ENCODE data around the gene FBL. TPM values are rescaled to one million over a fixed set of nuclear protein-coding genes. Genes with fewer than 3 reads are reported as not detected.
"Not testable (repeated sequence)": the region's sequence is repeated elsewhere in the genome, so short reads cannot be mapped to it uniquely, and the experiment has no call there.

Gene FBL
- total RNA-seq, 1 experiment from 2014 or later, result 554 TPM

DNA sequence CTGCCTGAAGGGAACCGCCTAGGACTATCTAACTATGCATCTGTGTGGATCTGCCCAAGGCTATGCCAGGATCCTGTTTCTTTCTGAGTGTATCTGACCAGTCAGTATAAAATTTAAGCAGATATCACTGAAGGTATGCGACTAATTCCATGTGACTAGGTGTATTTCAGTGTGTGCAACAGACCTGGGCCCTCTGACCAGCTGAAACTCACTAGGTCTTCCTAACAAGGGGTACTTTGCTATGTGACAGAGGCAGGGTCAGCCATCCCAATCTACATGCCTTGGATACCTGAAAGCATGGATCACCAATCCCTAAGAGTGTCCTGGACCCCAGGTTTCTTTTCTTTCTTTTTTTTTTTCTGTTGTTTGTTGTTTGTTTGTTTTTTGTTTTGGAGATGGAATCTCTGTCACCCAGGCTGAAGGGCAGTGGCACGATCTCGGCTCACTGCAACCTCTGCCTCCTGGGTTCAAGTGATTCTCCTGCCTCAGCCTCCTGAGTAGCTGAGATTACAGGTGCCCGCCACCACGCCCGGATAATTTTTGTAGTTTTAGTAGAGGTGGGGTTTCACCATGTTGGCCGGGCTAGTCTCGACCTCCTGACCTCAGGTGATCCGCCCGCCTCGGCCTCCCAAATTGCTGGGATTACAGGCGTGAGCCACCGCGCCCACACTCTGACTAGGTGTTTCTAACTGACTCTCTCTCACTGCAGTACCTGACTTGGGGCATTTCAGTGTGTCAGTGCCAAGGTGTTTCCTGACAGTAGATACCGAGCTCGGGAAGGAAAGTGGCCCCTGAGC lies 44.8 kb upstream of the FBL start:
- no peaks in the 10 kb centered on the region for H3K79me2 ChIP-seq (ENCODE audit: insufficient read depth, low read length)
- no TSS peak for BruUV-seq (replicated peaks)
- H2AFZ ChIP-seq (ENCODE audit: low read depth, low read length, poor library complexity, severe bottlenecking), result no peak overlapping the region
- H3K27me3 ChIP-seq (ENCODE audit: insufficient read depth, low read length), result no peaks in the 10 kb centered on the region
- H3K36me3 ChIP-seq (ENCODE audit: control insufficient read depth in 1 of 2, insufficient read depth in 2 of 2, low read length in 2 of 2), result no peaks in the 10 kb centered on the region
- ATAC-seq (no peak), DNase-seq (ENCODE audit: low read depth, low spot score) (no peak)
- H3K9me3 ChIP-seq (ENCODE audit: control insufficient read depth in 1 of 2, insufficient read depth in 1 of 2, low read depth in 1 of 2, low read length in 2 of 2), result no peaks in the 10 kb centered on the region
- RAD21 ChIA-PET (ENCODE audit: low non-redundant PET in 1 of 2, low total read pairs in 2 of 2, uncharacterized antibody in 2 of 2, unreplicated experiment in 2 of 2), result no interaction called here
- H3K9me2 ChIP-seq (ENCODE audit: insufficient read depth), result no peaks in the 10 kb centered on the region
- no peaks in the 10 kb centered on the region for H4K20me1 ChIP-seq (ENCODE audit: insufficient read depth)
- POLR2A ChIA-PET, result no interaction called here
- intact Hi-C loops (cut with micrococcal nuclease), result no loop called here
- H3K4me2 ChIP-seq (ENCODE audit: low read length), result no peak overlapping the region
- CTCF ChIA-PET, result no interaction called here
- H3K9ac ChIP-seq (ENCODE audit: low read length), result no peak overlapping the region
- TF ChIP-seq, protein P1, sequence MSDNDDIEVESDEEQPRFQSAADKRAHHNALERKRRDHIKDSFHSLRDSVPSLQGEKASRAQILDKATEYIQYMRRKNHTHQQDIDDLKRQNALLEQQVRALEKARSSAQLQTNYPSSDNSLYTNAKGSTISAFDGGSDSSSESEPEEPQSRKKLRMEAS (IDR thresholded peaks at IDR 0.05), result no peak
- TF ChIP-seq CEBPB (IDR thresholded peaks at IDR 0.05; ENCODE audit: low read depth) (no peak), EZH2phosphoT487 (IDR thresholded peaks at IDR 0.05; ENCODE audit: borderline replicate concordance) (no peak), EGR1 (IDR thresholded peaks at IDR 0.05; ENCODE audit: low read depth) (no peak)
- H3K4me1 ChIP-seq (ENCODE audit: control insufficient read depth in 1 of 2, insufficient read depth in 2 of 2, low read length in 2 of 2), result no peaks in the 10 kb centered on the region
- H3K27ac ChIP-seq (ENCODE audit: low read depth, low read length), result no peak overlapping the region
- no peak overlapping the region for H3K4me3 ChIP-seq (replicated peaks in 1 of 2; ENCODE audit: low read depth in 1 of 2, low read length in 2 of 2)

DNA sequence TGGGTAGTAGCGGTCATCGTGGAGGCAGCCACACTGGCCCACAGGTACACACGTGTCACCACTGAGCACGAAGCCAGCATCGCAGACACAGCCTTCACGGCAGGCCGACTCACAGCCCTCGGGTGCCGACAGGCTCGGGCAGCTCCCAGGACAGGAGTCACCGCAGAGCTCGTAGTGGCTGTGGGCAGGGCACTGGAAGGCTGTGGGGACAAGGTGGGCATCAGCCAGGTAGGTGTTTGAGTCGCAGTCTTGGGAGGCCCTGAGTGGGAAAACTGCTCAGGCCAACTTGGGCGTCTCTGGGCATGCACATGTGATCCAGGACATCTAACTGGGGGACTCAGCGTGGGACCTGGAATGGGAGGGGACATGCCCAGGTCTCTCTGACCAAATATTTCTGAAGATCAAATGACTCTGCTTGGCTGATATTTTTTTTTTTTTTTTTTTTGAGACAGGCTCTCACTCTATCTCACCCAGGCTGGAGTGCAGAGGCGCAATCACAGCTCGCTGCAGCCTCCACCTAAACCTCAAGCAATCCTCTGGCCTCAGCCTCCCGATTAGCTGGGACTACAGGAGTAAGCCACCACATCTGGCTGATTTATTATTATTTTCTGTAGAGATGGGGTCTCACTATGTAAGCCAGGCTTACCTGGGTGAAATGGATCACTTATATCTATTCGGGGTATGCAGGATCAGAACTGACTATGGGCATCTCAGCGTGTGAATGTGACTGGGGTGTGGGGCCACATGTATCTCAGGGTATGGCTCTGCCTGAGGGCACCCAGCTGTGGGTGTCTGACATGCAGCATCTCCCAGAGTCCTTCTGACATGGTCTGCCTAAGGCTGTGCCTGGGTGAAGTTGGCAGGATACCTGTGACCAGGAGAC lies 43.9 kb upstream of the FBL start:
- BruUV-seq (replicated peaks); POLR2A ChIA-PET; DNase-seq (ENCODE audit: low read depth, low spot score): not testable (repeated sequence)

DNA sequence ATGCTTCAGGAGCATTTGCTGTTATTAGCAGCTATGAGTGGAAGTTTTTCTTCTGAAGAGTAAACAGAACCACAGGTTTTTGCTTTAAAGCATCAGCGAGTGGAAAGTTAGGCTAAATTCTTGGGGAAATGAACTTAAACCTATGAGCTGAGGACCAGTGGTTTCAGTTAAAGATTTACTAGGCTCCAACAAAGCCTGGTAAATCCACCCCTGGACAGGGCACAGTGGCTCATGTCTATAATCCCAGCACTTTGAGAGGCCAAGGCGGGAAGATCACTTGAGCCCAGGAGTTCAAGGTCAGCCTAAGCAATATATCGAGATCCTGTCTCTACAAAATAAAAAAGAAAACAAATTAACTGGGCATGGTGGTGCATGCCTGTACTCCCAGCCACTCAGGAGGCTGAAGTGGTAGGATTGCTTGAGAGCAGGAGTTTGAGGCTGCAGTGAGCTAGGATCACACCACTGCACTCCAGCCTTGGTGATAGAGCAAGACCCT lies 41.3 kb upstream of the FBL start:
- H4K20me1 ChIP-seq (ENCODE audit: insufficient read depth); BruUV-seq (replicated peaks); CTCF ChIA-PET; H3K79me2 ChIP-seq (ENCODE audit: insufficient read depth, low read length); H3K27me3 ChIP-seq (ENCODE audit: insufficient read depth, low read length); H3K36me3 ChIP-seq (ENCODE audit: control insufficient read depth in 1 of 2, insufficient read depth in 2 of 2, low read length in 2 of 2); intact Hi-C loops (cut with micrococcal nuclease); H3K27ac ChIP-seq (ENCODE audit: low read depth, low read length); DNase-seq (ENCODE audit: low read depth, low spot score); ATAC-seq; H3K9me3 ChIP-seq (ENCODE audit: control insufficient read depth in 1 of 2, insufficient read depth in 1 of 2, low read depth in 1 of 2, low read length in 2 of 2); RAD21 ChIA-PET (ENCODE audit: low non-redundant PET in 1 of 2, low total read pairs in 2 of 2, uncharacterized antibody in 2 of 2, unreplicated experiment in 2 of 2); H2AFZ ChIP-seq (ENCODE audit: low read depth, low read length, poor library complexity, severe bottlenecking); POLR2A ChIA-PET; H3K4me1 ChIP-seq (ENCODE audit: control insufficient read depth in 1 of 2, insufficient read depth in 2 of 2, low read length in 2 of 2); H3K9me2 ChIP-seq (ENCODE audit: insufficient read depth); H3K4me2 ChIP-seq (ENCODE audit: low read length); H3K4me3 ChIP-seq (replicated peaks in 1 of 2; ENCODE audit: low read depth in 1 of 2, low read length in 2 of 2); H3K9ac ChIP-seq (ENCODE audit: low read length): not testable (repeated sequence)

More for the DNA sequence above, 43.9 kb upstream of the FBL start:
- H4K20me1 ChIP-seq (ENCODE audit: insufficient read depth); ATAC-seq; H3K79me2 ChIP-seq (ENCODE audit: insufficient read depth, low read length); H3K4me3 ChIP-seq (replicated peaks in 1 of 2; ENCODE audit: low read depth in 1 of 2, low read length in 2 of 2); H3K9ac ChIP-seq (ENCODE audit: low read length); H2AFZ ChIP-seq (ENCODE audit: low read depth, low read length, poor library complexity, severe bottlenecking); H3K4me2 ChIP-seq (ENCODE audit: low read length); CTCF ChIA-PET; RAD21 ChIA-PET (ENCODE audit: low non-redundant PET in 1 of 2, low total read pairs in 2 of 2, uncharacterized antibody in 2 of 2, unreplicated experiment in 2 of 2); H3K36me3 ChIP-seq (ENCODE audit: control insufficient read depth in 1 of 2, insufficient read depth in 2 of 2, low read length in 2 of 2); H3K9me2 ChIP-seq (ENCODE audit: insufficient read depth); H3K4me1 ChIP-seq (ENCODE audit: control insufficient read depth in 1 of 2, insufficient read depth in 2 of 2, low read length in 2 of 2); H3K27ac ChIP-seq (ENCODE audit: low read depth, low read length); H3K27me3 ChIP-seq (ENCODE audit: insufficient read depth, low read length); H3K9me3 ChIP-seq (ENCODE audit: control insufficient read depth in 1 of 2, insufficient read depth in 1 of 2, low read depth in 1 of 2, low read length in 2 of 2); intact Hi-C loops (cut with micrococcal nuclease): not testable (repeated sequence)

Data from HCT116 (cell line).